GM21381 (cell line): ENCODE results near the gene EVA1C.
"Not testable (repeated sequence)": the region's sequence is repeated elsewhere in the genome, so short reads cannot be mapped to it uniquely, and the experiment has no call there.

Source experiments
- ATAC-seq: cut with Tn5 transposase; IDR thresholded peaks from one replicate; pipeline ENCODE4 v1.9.1; 2021; ENCODE audit warnings: mild to moderate bottlenecking, moderate library complexity; ENCODE audit not compliant: unreplicated experiment

EVA1C gene

GRCh38 chr21:32412162-32413014 is at the start of gene EVA1C:
EVA1C (plus strand) TSS chr21:32412706; CDS start chr21:32412854, 148 bp downstream.
- no peak for ATAC-seq

GRCh38 chr21:32364387-32364786 is 48.1 kb upstream of the EVA1C start:
- no peak for ATAC-seq

- no peak for ATAC-seq
Observed at GRCh38 chr21:32364796-32365195, 47.7 kb upstream of the EVA1C start.

GRCh38 chr21:32366191-32366590 is 46.3 kb upstream of the EVA1C start:
- ATAC-seq, result no peak

- no peak for ATAC-seq
Observed at GRCh38 chr21:32367158-32367557, 45.3 kb upstream of the EVA1C start.

- ATAC-seq, result no peak
Observed at GRCh38 chr21:32368386-32368785, 44.1 kb upstream of the EVA1C start.

GRCh38 chr21:32368961-32369360 is 43.5 kb upstream of the EVA1C start:
- ATAC-seq, result not testable (repeated sequence)

- no peak for ATAC-seq
Observed at GRCh38 chr21:32370998-32371766, 41.3 kb upstream of the EVA1C start.

GRCh38 chr21:32371913-32372314 is 40.6 kb upstream of the EVA1C start:
- ATAC-seq, result no peak

- no peak for ATAC-seq
Observed at GRCh38 chr21:32372755-32373154, 39.8 kb upstream of the EVA1C start.

GRCh38 chr21:32377506-32377905 is 35.0 kb upstream of the EVA1C start:
- ATAC-seq, result no peak

- ATAC-seq, result no peak
Observed at GRCh38 chr21:32377991-32378390, 34.5 kb upstream of the EVA1C start.

GRCh38 chr21:32378956-32379355 is 33.5 kb upstream of the EVA1C start:
- ATAC-seq, result no peak

GRCh38 chr21:32380940-32381339 is 31.6 kb upstream of the EVA1C start:
- ATAC-seq, result no peak

- ATAC-seq, result no peak
Observed at GRCh38 chr21:32381571-32381970, 30.9 kb upstream of the EVA1C start.

GRCh38 chr21:32382108-32382644 is 30.3 kb upstream of the EVA1C start:
- no peak for ATAC-seq

- no peak for ATAC-seq
Observed at GRCh38 chr21:32383812-32384211, 28.7 kb upstream of the EVA1C start.

- no peak for ATAC-seq
Observed at GRCh38 chr21:32386195-32386870, 26.2 kb upstream of the EVA1C start.

- ATAC-seq, result no peak
Observed at GRCh38 chr21:32387151-32387550, 25.4 kb upstream of the EVA1C start.

GRCh38 chr21:32388306-32388705 is 24.2 kb upstream of the EVA1C start:
- ATAC-seq, result no peak

GRCh38 chr21:32389337-32390015 is 23.0 kb upstream of the EVA1C start:
- no peak for ATAC-seq
